Smooth muscle cell (in vitro differentiated cells): Measurements from ENCODE around the gene ATL2. TPM values are rescaled to one million over a fixed set of nuclear protein-coding genes. Genes with fewer than 3 reads are reported as not detected.
A peak's percentile ranks its signal among the peaks of the same experiment; 100 is the strongest.

Experiments used
- DNase-seq: peaks from one replicate; lab custom pipeline; 2025; ENCODE audit not compliant: unreplicated experiment; lab: John Stamatoyannopoulos, UW
- H2AFZ ChIP-seq: fragments of 200-600 bp; sonication (generic); 2 replicates; pipeline ENCODE4 v1.6.0; 2016; ENCODE audit warnings: antibody characterized with exemption, low read depth, mild to moderate bottlenecking
- H3F3A ChIP-seq: fragments of 200-600 bp; sonication (generic); 2 replicates; pipeline ENCODE4 v1.6.0; 2017; ENCODE audit warnings: antibody characterized with exemption, low read depth
- H3K27ac ChIP-seq: fragments of 200-600 bp; sonication (generic); 2 replicates; pipeline ENCODE4 v1.5.1; 2016; ENCODE audit warnings: low read depth, mild to moderate bottlenecking
- H3K27me3 ChIP-seq: fragments of 200-600 bp; sonication (generic); 2 replicates; pipeline ENCODE4 v1.6.1; 2016; ENCODE audit warnings: low read depth, mild to moderate bottlenecking
- H3K36me3 ChIP-seq: fragments of 200-600 bp; sonication (generic); 2 replicates; pipeline ENCODE4 v1.5.1; 2016; ENCODE audit warnings: low read depth
- H3K4me1 ChIP-seq: fragments of 200-600 bp; sonication (generic); 2 replicates; pipeline ENCODE4 v1.5.1; 2016; ENCODE audit warnings: low read depth
- H3K4me2 ChIP-seq: fragments of 200-600 bp; sonication (generic); 2 replicates; pipeline ENCODE4 v1.6.0; 2016; ENCODE audit warnings: mild to moderate bottlenecking
- H3K4me3 ChIP-seq: fragments of 200-600 bp; sonication (generic); 2 replicates; pipeline ENCODE4 v1.5.1; 2016; ENCODE audit warnings: mild to moderate bottlenecking
- H3K79me2 ChIP-seq: fragments of 200-600 bp; sonication (generic); 2 replicates; pipeline ENCODE4 v1.6.0; 2016; ENCODE audit warnings: low read depth, mild to moderate bottlenecking
- H3K9ac ChIP-seq: fragments of 200-600 bp; sonication (generic); 2 replicates; pipeline ENCODE4 v1.6.0; 2016; ENCODE audit warnings: low read depth
- H3K9me3 ChIP-seq: fragments of 200-600 bp; sonication (generic); replicated peaks from 2 replicates; pipeline ENCODE4 v1.5.1; 2016; ENCODE audit warnings: low read depth
- H4K20me1 ChIP-seq: fragments of 200-600 bp; sonication (generic); 2 replicates; pipeline ENCODE4 v1.6.0; 2016; ENCODE audit warnings: low read depth
- WGBS: methylation state at CpG from one replicate; pipeline ENCODE4 v1.1.7; 2016; ENCODE audit warnings: low lambda C conversion rate; 5-methylcytosine and 5-hydroxymethylcytosine counted together
- polyA plus RNA-seq: library from polyadenylated mRNA; unstranded; fragments of >200 nt; fragmentation: Nextera tagmentation; extraction: Ambion mirVana; gene quantifications from 2 replicates; pipeline ENCODE4 v1.2.1, GENCODE V29; 2016
- total RNA-seq: library from RNA; depleted of rRNA; stranded (reverse); fragments of >200 nt; gene quantifications from 2 replicates; pipeline ENCODE4 v1.2.3, GENCODE V29; 2014
- TF ChIP-seq, protein P1 (sequence below): fragments of 200-600 bp; sonication (generic); IDR thresholded peaks from 2 replicates; pipeline ENCODE4 v1.5.1; 2017; ENCODE audit warnings: borderline replicate concordance, mild to moderate bottlenecking, antibody characterized with exemption; ENCODE audit not compliant: insufficient read depth, poor library complexity, severe bottlenecking

Gene ATL2
- total and polyA plus RNA-seq, 2 experiments from 2014 or later: 19.9 to 56.7 TPM

DNA sequence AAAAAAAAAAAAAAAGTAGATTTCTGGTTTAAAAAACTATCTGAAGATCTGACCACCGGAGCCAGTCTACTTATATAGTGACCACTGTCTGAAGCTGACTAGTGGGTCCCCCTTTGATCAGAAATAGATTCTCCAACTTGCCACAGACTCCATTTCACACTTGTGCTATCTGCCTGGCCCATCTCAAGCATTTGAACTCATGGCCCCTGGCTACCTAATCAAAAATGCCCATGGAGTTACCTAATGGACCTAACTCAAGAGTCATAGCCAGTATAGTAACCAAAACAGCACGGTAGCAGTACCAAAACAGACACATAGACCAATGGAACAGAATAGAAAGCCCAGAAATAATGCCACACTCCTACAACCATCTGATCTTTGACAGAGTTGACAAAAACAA lies 17.0 kb upstream of the ATL2 start:
- H3K27ac ChIP-seq: no peak overlapping the region
- TF ChIP-seq, protein P1, sequence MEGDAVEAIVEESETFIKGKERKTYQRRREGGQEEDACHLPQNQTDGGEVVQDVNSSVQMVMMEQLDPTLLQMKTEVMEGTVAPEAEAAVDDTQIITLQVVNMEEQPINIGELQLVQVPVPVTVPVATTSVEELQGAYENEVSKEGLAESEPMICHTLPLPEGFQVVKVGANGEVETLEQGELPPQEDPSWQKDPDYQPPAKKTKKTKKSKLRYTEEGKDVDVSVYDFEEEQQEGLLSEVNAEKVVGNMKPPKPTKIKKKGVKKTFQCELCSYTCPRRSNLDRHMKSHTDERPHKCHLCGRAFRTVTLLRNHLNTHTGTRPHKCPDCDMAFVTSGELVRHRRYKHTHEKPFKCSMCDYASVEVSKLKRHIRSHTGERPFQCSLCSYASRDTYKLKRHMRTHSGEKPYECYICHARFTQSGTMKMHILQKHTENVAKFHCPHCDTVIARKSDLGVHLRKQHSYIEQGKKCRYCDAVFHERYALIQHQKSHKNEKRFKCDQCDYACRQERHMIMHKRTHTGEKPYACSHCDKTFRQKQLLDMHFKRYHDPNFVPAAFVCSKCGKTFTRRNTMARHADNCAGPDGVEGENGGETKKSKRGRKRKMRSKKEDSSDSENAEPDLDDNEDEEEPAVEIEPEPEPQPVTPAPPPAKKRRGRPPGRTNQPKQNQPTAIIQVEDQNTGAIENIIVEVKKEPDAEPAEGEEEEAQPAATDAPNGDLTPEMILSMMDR: no peak
- no peaks in the 10 kb centered on the region for H3K36me3 ChIP-seq
- no peaks in the 10 kb centered on the region for H3K79me2 ChIP-seq
- H3K4me2 ChIP-seq: peak overlapping the region; percentile 28
- peaks cover 7% of the 10 kb centered on the region for H3K27me3 ChIP-seq
- no peaks in the 10 kb centered on the region for H4K20me1 ChIP-seq
- H3F3A ChIP-seq: no peaks in the 10 kb centered on the region
- H3K9me3 ChIP-seq: no peaks in the 10 kb centered on the region
- H3K4me1 ChIP-seq: no peaks in the 10 kb centered on the region
- no peak overlapping the region for H3K9ac ChIP-seq
- DNase-seq: no peak
- H3K4me3 ChIP-seq: no peak overlapping the region
- WGBS: 65% methylated on average over 2 of the region's 2 CpGs
- H2AFZ ChIP-seq: no peak overlapping the region

- no peaks in the 10 kb centered on the region for H3K36me3 ChIP-seq
- H3K4me2 ChIP-seq: no peak overlapping the region
- 80% methylated on average over 3 of the region's 3 CpGs for WGBS
- DNase-seq: no peak
- H3K4me1 ChIP-seq: no peaks in the 10 kb centered on the region
- H3K4me3 ChIP-seq: no peak overlapping the region
- no peak overlapping the region for H3K9ac ChIP-seq
- H3K79me2 ChIP-seq: no peaks in the 10 kb centered on the region
- no peaks in the 10 kb centered on the region for H4K20me1 ChIP-seq
- TF ChIP-seq, protein P1: no peak
- H3K27me3 ChIP-seq: peaks cover 7% of the 10 kb centered on the region
- no peaks in the 10 kb centered on the region for H3K9me3 ChIP-seq
- H2AFZ ChIP-seq: no peak overlapping the region
- no peaks in the 10 kb centered on the region for H3F3A ChIP-seq
- no peak overlapping the region for H3K27ac ChIP-seq
These were observed 13.9 kb upstream of the ATL2 start for GRCh38 chr2:38390947-38391346.

DNA sequence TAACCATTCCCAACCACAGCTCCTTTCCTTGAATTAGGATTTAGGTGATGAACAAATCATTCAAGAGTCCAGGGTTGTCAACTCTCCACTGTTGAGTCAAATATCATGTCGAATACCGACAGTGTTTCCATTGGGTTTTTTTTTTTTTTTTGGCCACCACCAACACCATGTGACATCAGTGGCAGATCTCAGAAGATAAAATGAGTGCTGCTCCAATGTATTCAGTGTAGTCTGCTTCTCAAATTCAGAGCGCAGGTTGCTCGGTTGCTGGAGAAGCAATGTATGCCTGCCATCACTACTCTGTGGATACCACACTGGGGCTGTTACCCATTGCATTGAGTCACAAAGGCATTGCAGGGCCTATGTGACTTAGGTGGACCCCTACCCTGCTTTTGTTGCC lies 10.8 kb upstream of the ATL2 start:
- no peaks in the 10 kb centered on the region for H3K4me1 ChIP-seq
- no peaks in the 10 kb centered on the region for H3K79me2 ChIP-seq
- no peaks in the 10 kb centered on the region for H3K36me3 ChIP-seq
- no peaks in the 10 kb centered on the region for H3F3A ChIP-seq
- H4K20me1 ChIP-seq: no peaks in the 10 kb centered on the region
- H3K4me3 ChIP-seq: no peak overlapping the region
- WGBS: 93% methylated on average over 4 of the region's 4 CpGs
- H3K9me3 ChIP-seq: no peaks in the 10 kb centered on the region
- no peak overlapping the region for H3K27ac ChIP-seq
- no peak overlapping the region for H2AFZ ChIP-seq
- no peak overlapping the region for H3K9ac ChIP-seq
- no peak overlapping the region for H3K4me2 ChIP-seq
- TF ChIP-seq, protein P1: no peak
- H3K27me3 ChIP-seq: peaks cover 7% of the 10 kb centered on the region
- no peak for DNase-seq

- TF ChIP-seq, protein P1: no peak
- 92% methylated on average over 7 of the region's 7 CpGs for WGBS
- Histone ChIP-seq H3K4me2 (no peak overlapping the region), H3K36me3 (no peaks in the 10 kb centered on the region), H4K20me1 (no peaks in the 10 kb centered on the region), H3K4me3 (no peak overlapping the region), H3K9ac (no peak overlapping the region), H2AFZ (no peak overlapping the region), H3K9me3 (no peaks in the 10 kb centered on the region), H3F3A (no peaks in the 10 kb centered on the region), H3K27ac (no peak overlapping the region), H3K79me2 (no peaks in the 10 kb centered on the region), H3K27me3 (peaks cover 7% of the 10 kb centered on the region), H3K4me1 (no peaks in the 10 kb centered on the region)
- DNase-seq: no peak
These were observed 9.7 kb upstream of the ATL2 start for GRCh38 chr2:38386821-38387220.
